CD4-positive, alpha-beta T cell treated with Interleukin-4 for 1 hour (primary cell): Measurements from ENCODE around the gene ZNF423.

Experiments used
- DNase-seq, 2 donors: peaks; one replicate each; pipeline ENCODE4 v3.0.0-alpha.2; 2020 to 2022

Gene ZNF423

GRCh38 chr16:49822649-49823370 lies 33.1 kb downstream of the ZNF423 start:
- no peak for DNase-seq

GRCh38 chr16:49821614-49822282 lies 34.2 kb downstream of the ZNF423 start:
- no peak for DNase-seq

GRCh38 chr16:49821156-49821555 lies 34.8 kb downstream of the ZNF423 start:
- no peak for DNase-seq

- DNase-seq, result no peak
Observed at GRCh38 chr16:49817754-49818507, 38.0 kb downstream of the ZNF423 start.

- no peak for DNase-seq
Observed at GRCh38 chr16:49816875-49817274, 39.0 kb downstream of the ZNF423 start.

- no peak for DNase-seq
Observed at GRCh38 chr16:49811644-49812334, 44.1 kb downstream of the ZNF423 start.

GRCh38 chr16:49810831-49811230 lies 45.1 kb downstream of the ZNF423 start:
- no peak for DNase-seq

- no peak for DNase-seq
Observed at GRCh38 chr16:49809561-49809960, 46.4 kb downstream of the ZNF423 start.

- no peak for DNase-seq
Observed at GRCh38 chr16:49809062-49809461, 46.9 kb downstream of the ZNF423 start.

GRCh38 chr16:49806446-49806845 lies 49.5 kb downstream of the ZNF423 start:
- no peak for DNase-seq

- DNase-seq, result no peak
Observed at GRCh38 chr16:49801290-49801689, 54.6 kb downstream of the ZNF423 start.

GRCh38 chr16:49800876-49801275 lies 55.0 kb downstream of the ZNF423 start:
- DNase-seq, result no peak

- no peak for DNase-seq
Observed at GRCh38 chr16:49800441-49800840, 55.5 kb downstream of the ZNF423 start.

GRCh38 chr16:49799172-49799571 lies 56.7 kb downstream of the ZNF423 start:
- DNase-seq, result no peak

- DNase-seq, result no peak
Observed at GRCh38 chr16:49795513-49795912, 60.4 kb downstream of the ZNF423 start.

- DNase-seq, result no peak
Observed at GRCh38 chr16:49793244-49793643, 62.7 kb downstream of the ZNF423 start.

GRCh38 chr16:49789616-49790015 lies 66.3 kb downstream of the ZNF423 start:
- no peak for DNase-seq

GRCh38 chr16:49788986-49789385 lies 66.9 kb downstream of the ZNF423 start:
- no peak for DNase-seq

GRCh38 chr16:49788572-49788971 lies 67.3 kb downstream of the ZNF423 start:
- no peak for DNase-seq

GRCh38 chr16:49786926-49787557 lies 68.9 kb downstream of the ZNF423 start:
- no peak for DNase-seq

- no peak for DNase-seq
Observed at GRCh38 chr16:49785970-49786369, 69.9 kb downstream of the ZNF423 start.

GRCh38 chr16:49782405-49782804 lies 73.5 kb downstream of the ZNF423 start:
- DNase-seq, result no peak

- DNase-seq, result no peak
Observed at GRCh38 chr16:49781401-49781800, 74.5 kb downstream of the ZNF423 start.
